ENCODE data around the gene SPTLC2. TPM values are rescaled to one million over a fixed set of nuclear protein-coding genes. Genes with fewer than 3 reads are reported as not detected.

The SPTLC2 gene
- total RNA-seq, 1 donor, result 33.6 TPM

- Histone ChIP-seq H3K4me1 (ENCODE audit: insufficient read depth, low read length) (peaks cover 15% of the 10 kb centered on the region), H3K27me3 (ENCODE audit: insufficient read depth, low read length) (peaks cover 31% of the 10 kb centered on the region), H3K9me3 (ENCODE audit: low read depth, low read length) (no peaks in the 10 kb centered on the region), H3K4me3 (ENCODE audit: low read length) (peak within 1 kb of the TSS; percentile 18)
These were observed 118.1 kb downstream of the SPTLC2 start, which contains the start of gene ISM2 for GRCh38 chr14:77498120-77498979. Gene ISM2 (minus strand): TSS chr14:77498816. CDS start chr14:77498793, 23 bp downstream.

DNA sequence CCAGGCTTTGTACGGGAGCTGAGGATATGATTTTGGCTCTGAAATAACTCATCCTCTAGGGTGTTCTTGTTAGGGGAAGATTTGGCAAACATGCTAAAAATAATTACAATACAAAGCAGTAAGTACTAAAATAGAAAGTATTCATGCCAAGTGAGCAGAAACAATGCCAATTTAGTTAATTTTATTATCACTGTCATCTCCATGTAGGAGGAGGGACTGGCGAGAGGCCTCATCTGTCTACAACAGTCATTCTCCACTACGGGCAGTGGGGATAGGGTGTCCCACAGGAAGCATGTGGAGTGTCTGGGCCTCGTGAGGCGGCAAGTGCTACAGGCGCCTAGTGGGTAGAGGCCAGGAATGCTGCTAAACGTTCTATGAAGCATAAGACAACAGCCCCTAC is 121.1 kb downstream of the SPTLC2 start:
- peaks cover 28% of the 10 kb centered on the region for H3K27me3 ChIP-seq (ENCODE audit: insufficient read depth, low read length)
- no peak overlapping the region for H3K4me3 ChIP-seq (ENCODE audit: low read length)
- H3K4me1 ChIP-seq (ENCODE audit: insufficient read depth, low read length), result peaks cover 15% of the 10 kb centered on the region
- H3K9me3 ChIP-seq (ENCODE audit: low read depth, low read length), result no peaks in the 10 kb centered on the region

GRCh38 chr14:77491056-77491455 is 125.4 kb downstream of the SPTLC2 start:
- Histone ChIP-seq H3K4me1 (ENCODE audit: insufficient read depth, low read length) (no peaks in the 10 kb centered on the region), H3K4me3 (ENCODE audit: low read length) (no peak overlapping the region), H3K9me3 (ENCODE audit: low read depth, low read length) (no peaks in the 10 kb centered on the region), H3K27me3 (ENCODE audit: insufficient read depth, low read length) (no peaks in the 10 kb centered on the region)

- Histone ChIP-seq H3K9me3 (ENCODE audit: low read depth, low read length) (no peaks in the 10 kb centered on the region), H3K27me3 (ENCODE audit: insufficient read depth, low read length) (no peaks in the 10 kb centered on the region), H3K4me3 (ENCODE audit: low read length) (no peak overlapping the region), H3K4me1 (ENCODE audit: insufficient read depth, low read length) (no peaks in the 10 kb centered on the region)
These were observed 126.0 kb downstream of the SPTLC2 start for GRCh38 chr14:77490347-77490986.

- H3K27me3 ChIP-seq (ENCODE audit: insufficient read depth, low read length), result no peaks in the 10 kb centered on the region
- no peaks in the 10 kb centered on the region for H3K9me3 ChIP-seq (ENCODE audit: low read depth, low read length)
- H3K4me1 ChIP-seq (ENCODE audit: insufficient read depth, low read length), result no peaks in the 10 kb centered on the region
- H3K4me3 ChIP-seq (ENCODE audit: low read length), result no peak overlapping the region
These were observed 127.4 kb downstream of the SPTLC2 start for GRCh38 chr14:77489041-77489440.

GRCh38 chr14:77488558-77488957 is 127.9 kb downstream of the SPTLC2 start:
- no peaks in the 10 kb centered on the region for H3K4me1 ChIP-seq (ENCODE audit: insufficient read depth, low read length)
- no peaks in the 10 kb centered on the region for H3K9me3 ChIP-seq (ENCODE audit: low read depth, low read length)
- H3K4me3 ChIP-seq (ENCODE audit: low read length), result no peak overlapping the region
- H3K27me3 ChIP-seq (ENCODE audit: insufficient read depth, low read length), result no peaks in the 10 kb centered on the region

DNA sequence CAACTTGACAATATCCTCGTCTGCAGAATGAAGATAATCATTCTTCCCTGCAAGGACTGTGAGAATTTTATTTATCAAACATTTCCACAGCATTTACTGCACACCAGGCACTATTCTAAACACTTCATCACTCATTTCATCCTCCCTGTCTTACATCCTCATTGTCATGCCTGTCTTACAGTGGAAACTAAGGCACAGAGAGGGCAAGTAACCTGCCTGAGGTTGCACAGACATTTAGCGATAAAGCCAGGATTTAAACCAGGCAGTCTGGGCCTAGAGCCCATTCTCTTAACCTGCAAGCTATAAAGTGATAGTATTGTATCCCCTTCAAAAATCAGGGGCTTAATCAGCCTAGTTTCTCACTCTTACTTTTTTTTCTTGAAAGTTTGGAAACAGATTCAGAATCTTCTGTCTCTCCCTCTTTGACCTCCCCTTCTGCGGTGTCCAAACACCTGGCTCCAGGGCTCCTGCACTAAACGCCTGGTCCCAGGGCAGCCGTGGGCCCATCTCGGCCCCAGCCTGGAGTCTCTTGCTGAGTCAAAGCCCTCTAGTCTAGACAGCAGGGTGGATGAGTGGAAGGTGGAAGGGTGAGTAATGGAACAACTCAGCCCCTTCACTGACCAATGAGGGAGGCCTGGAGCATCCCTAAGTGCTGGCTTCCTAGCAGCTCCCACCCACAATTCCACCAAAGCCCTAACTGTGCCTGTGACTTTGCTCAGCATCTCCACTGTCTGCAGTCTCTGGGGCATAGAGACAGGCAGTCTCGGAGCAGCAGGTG is 130.3 kb downstream of the SPTLC2 start:
- Histone ChIP-seq H3K27me3 (ENCODE audit: insufficient read depth, low read length) (no peaks in the 10 kb centered on the region), H3K9me3 (ENCODE audit: low read depth, low read length) (no peaks in the 10 kb centered on the region), H3K4me3 (ENCODE audit: low read length) (no peak overlapping the region), H3K4me1 (ENCODE audit: insufficient read depth, low read length) (no peaks in the 10 kb centered on the region)

GRCh38 chr14:77485256-77485655 is 131.2 kb downstream of the SPTLC2 start:
- H3K9me3 ChIP-seq (ENCODE audit: low read depth, low read length), result no peaks in the 10 kb centered on the region
- no peak overlapping the region for H3K4me3 ChIP-seq (ENCODE audit: low read length)
- no peaks in the 10 kb centered on the region for H3K4me1 ChIP-seq (ENCODE audit: insufficient read depth, low read length)
- H3K27me3 ChIP-seq (ENCODE audit: insufficient read depth, low read length), result no peaks in the 10 kb centered on the region

DNA sequence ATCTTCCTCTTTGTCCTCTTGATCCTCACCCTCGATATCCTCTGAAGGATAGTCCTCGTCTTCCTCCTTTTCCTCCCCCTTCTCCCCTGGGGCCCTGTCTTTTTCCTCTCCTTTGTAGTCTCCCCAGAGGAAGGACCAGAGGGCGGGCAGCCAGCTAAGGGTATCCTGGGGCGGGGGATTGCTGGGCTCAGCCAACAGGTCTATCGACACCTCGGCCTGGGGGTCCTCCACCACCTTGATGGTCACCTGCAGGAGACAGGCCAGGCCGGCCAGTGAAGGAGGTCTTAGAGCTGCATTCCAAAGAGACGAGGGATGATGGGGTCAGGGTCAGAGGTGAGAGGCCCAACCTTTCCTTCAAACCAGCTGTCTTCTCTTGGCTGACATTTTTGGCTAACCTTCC is 134.0 kb downstream of the SPTLC2 start:
- Histone ChIP-seq H3K4me1 (ENCODE audit: insufficient read depth, low read length) (no peaks in the 10 kb centered on the region), H3K4me3 (ENCODE audit: low read length) (no peak overlapping the region), H3K9me3 (ENCODE audit: low read depth, low read length) (no peaks in the 10 kb centered on the region), H3K27me3 (ENCODE audit: insufficient read depth, low read length) (no peaks in the 10 kb centered on the region)

GRCh38 chr14:77478796-77479195 is 137.6 kb downstream of the SPTLC2 start:
- Histone ChIP-seq H3K4me3 (ENCODE audit: low read length) (no peak overlapping the region), H3K4me1 (ENCODE audit: insufficient read depth, low read length) (no peaks in the 10 kb centered on the region), H3K27me3 (ENCODE audit: insufficient read depth, low read length) (no peaks in the 10 kb centered on the region), H3K9me3 (ENCODE audit: low read depth, low read length) (no peaks in the 10 kb centered on the region)

- H3K4me1 ChIP-seq (ENCODE audit: insufficient read depth, low read length), result no peaks in the 10 kb centered on the region
- no peaks in the 10 kb centered on the region for H3K9me3 ChIP-seq (ENCODE audit: low read depth, low read length)
- H3K27me3 ChIP-seq (ENCODE audit: insufficient read depth, low read length), result no peaks in the 10 kb centered on the region
- no peak overlapping the region for H3K4me3 ChIP-seq (ENCODE audit: low read length)
These were observed 138.4 kb downstream of the SPTLC2 start for GRCh38 chr14:77478029-77478428.

DNA sequence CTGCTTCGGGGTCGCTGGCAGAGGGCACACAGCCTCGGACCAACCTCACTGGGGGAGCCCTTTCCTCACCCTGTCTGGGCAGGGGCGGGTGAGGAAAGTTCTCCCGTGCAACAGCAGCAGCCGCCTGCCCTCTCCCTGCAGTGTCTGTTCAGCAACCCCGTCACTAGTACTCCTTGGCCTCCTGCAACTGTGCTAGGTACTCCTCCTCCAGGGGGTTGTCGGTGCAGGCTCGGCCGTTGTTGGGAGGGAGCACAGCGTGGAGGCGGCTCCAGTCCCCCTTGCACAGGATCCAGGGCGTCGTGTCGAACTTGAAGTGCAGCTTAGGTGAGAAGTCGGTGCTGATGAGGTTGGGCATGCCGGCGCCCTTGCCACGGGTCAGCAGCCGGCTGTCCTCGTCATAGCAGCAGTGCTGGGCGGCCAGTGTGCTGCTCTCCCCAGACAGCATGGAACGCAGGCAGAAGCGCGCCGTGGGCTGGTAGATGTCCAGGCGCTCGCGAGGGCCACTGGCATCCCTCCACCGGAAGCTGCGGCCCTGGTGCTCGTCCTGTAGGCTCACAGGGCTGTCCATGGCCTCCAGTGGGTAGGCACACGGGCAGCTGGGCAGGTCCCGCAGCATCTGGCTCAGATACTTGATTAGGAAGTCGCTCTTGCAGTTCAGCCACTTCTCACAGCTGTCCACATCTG is 140.9 kb downstream of the SPTLC2 start:
- no peak overlapping the region for H3K4me3 ChIP-seq (ENCODE audit: low read length)

GRCh38 chr14:77474479-77475177 is 141.8 kb downstream of the SPTLC2 start:
- Histone ChIP-seq H3K4me3 (ENCODE audit: low read length) (no peak overlapping the region), H3K4me1 (ENCODE audit: insufficient read depth, low read length) (no peaks in the 10 kb centered on the region), H3K9me3 (ENCODE audit: low read depth, low read length) (no peaks in the 10 kb centered on the region), H3K27me3 (ENCODE audit: insufficient read depth, low read length) (no peaks in the 10 kb centered on the region)

More for the DNA sequence above, 140.9 kb downstream of the SPTLC2 start:
- H3K4me1 ChIP-seq (ENCODE audit: insufficient read depth, low read length), result no peaks in the 10 kb centered on the region
- no peaks in the 10 kb centered on the region for H3K9me3 ChIP-seq (ENCODE audit: low read depth, low read length)
- no peaks in the 10 kb centered on the region for H3K27me3 ChIP-seq (ENCODE audit: insufficient read depth, low read length)

GRCh38 chr14:77473921-77474320 is 142.5 kb downstream of the SPTLC2 start:
- no peak overlapping the region for H3K4me3 ChIP-seq (ENCODE audit: low read length)

More at GRCh38 chr14:77473921-77474320, 142.5 kb downstream of the SPTLC2 start:
- no peaks in the 10 kb centered on the region for H3K27me3 ChIP-seq (ENCODE audit: insufficient read depth, low read length)
- no peaks in the 10 kb centered on the region for H3K4me1 ChIP-seq (ENCODE audit: insufficient read depth, low read length)
- H3K9me3 ChIP-seq (ENCODE audit: low read depth, low read length), result no peaks in the 10 kb centered on the region
